Heart left ventricle (tissue), 16 donors: ENCODE measurements around the gene ARHGAP40. TPM values are rescaled to one million over a fixed set of nuclear protein-coding genes. Genes with fewer than 3 reads are reported as not detected.
A peak's percentile ranks its signal among the peaks of the same experiment; 100 is the strongest.
"Not testable (repeated sequence)": the region's sequence is repeated elsewhere in the genome, so short reads cannot be mapped to it uniquely, and the experiment has no call there.

ENCODE experiments used
- ATAC-seq, 4 donors: fragments of 200-7000 bp; cut with Tn5 transposase; one replicate each; pipeline ENCODE4 v1.9.1; 2020 to 2022; ENCODE audit warnings: moderate library complexity in 4 of 4, mild to moderate bottlenecking in 3 of 4, moderate number of reproducible peaks in 1 of 4
- DNase-seq, 5 donors: peaks; one replicate each; pipeline ENCODE4 v3.0.0-alpha.2; 2020
- H3K27ac ChIP-seq, 12 donors: fragments of 200-600 bp; sonication (generic) in 4 of 12; one replicate each; pipeline versions ENCODE4 v1.5.0 to v1.8.0; 2016 to 2022; ENCODE audit warnings: mild to moderate bottlenecking in 2 of 12
- H3K27me3 ChIP-seq, 9 donors: fragments of 200-600 bp; sonication (generic) in 2 of 9; one replicate each; pipeline versions ENCODE4 v1.5.1 to v1.8.0; 2016 to 2022; ENCODE audit warnings: mild to moderate bottlenecking in 3 of 9
- H3K36me3 ChIP-seq, 9 donors: fragments of 200-600 bp; sonication (generic) in 2 of 9; one replicate each; pipeline versions ENCODE4 v1.5.0 to v1.8.0; 2018 to 2022; ENCODE audit warnings: mild to moderate bottlenecking in 2 of 9
- H3K4me1 ChIP-seq, 12 donors: fragments of 200-600 bp; sonication (generic) in 4 of 12; one replicate each; pipeline versions ENCODE4 v1.5.0 to v1.8.0; 2016 to 2022; ENCODE audit warnings: mild to moderate bottlenecking in 3 of 12
- H3K4me3 ChIP-seq, 12 donors: fragments of 200-600 bp; sonication (generic) in 4 of 12; one replicate each; pipeline versions ENCODE4 v1.5.0 to v1.8.0; 2017 to 2022; ENCODE audit warnings: mild to moderate bottlenecking in 9 of 12, moderate library complexity in 4 of 12
- H3K9me3 ChIP-seq, 12 donors: fragments of 200-600 bp; sonication (generic) in 4 of 12; one replicate each; pipeline versions ENCODE4 v1.5.0 to v1.8.0; 2016 to 2022; ENCODE audit warnings: mild to moderate bottlenecking in 1 of 12
- CTCF ChIP-seq, 12 donors: fragments of 200-600 bp; sonication (generic) in 4 of 12; IDR thresholded peaks; one replicate each; pipeline versions ENCODE4 v1.5.0 to v1.8.0; 2018 to 2022; ENCODE audit warnings: antibody characterized with exemption in 12 of 12, mild to moderate bottlenecking in 5 of 12
- POLR2A ChIP-seq, 2 donors: fragments of 450-650 bp; IDR thresholded peaks; one replicate each; pipeline ENCODE4 v1.6.1; 2017; ENCODE audit warnings: antibody characterized with exemption in 2 of 2, mild to moderate bottlenecking in 2 of 2, moderate library complexity in 2 of 2
- WGBS, 4 donors: extraction: QIAGEN DNeasy Blood & Tissue Kit in 2 of 4; methylation state at CpG; one replicate each; pipeline versions ENCODE4 v1.1.5 to v1.1.7; 2013 to 2018; 5-methylcytosine and 5-hydroxymethylcytosine counted together
- intact Hi-C, 10 donors: fragments of 100-400 bp; cut with DNase I; formaldehyde crosslinking; loops; one replicate each; pipeline versions ENCODE4 v1.11.1 to v1.14.2; 2022
- polyA plus RNA-seq, 2 donors: library from polyadenylated mRNA; stranded (reverse); fragments of 200-250 nt; gene quantifications; one replicate each; pipeline ENCODE4 v1.2.3, GENCODE V29; 2013
- total RNA-seq, 9 donors: library from RNA; depleted of rRNA in 2 of 9; stranded (reverse); fragments of >200 nt in 2 of 9; fragmentation: NEBNext Ultra II Directional in 3 of 9; extraction: Animal tissue kit (Norgen Biotek cat#: 25700) in 3 of 9; gene quantifications; one replicate each; pipeline versions ENCODE4 v1.1.0 to v1.2.4, GENCODE V29; 2016 to 2023
- donor health status: ischemic (EF 13 %, LVEDD 7.1; RV severe dilation, severe dysfunction).
- donor health status: healthy with polysubstance abuse.
- donor health status: DM: no; HTN: yes; CAD: no.
- donor health status: DM: no; HTN: no; CAD: no.
- donor health status: ischemic (EF 25% LVEDD 6.9; RV normal size, moderate dysfunction).
- donor health status: ischemic (EF 25% LVEDD 5.7; RV mildly dilated, moderate dysfunction).
- donor health status: healthy.
- donor health status: DM: yes; HTN: yes; CAD: no.
- donor health status: ischemic (EF 35%, LVEDD 5.7; RV mildly dilated, moderate dysfunction).
- donor health status: nonischemic (EF 11% LVEDD 7.7; RV severe dilation, severe dysfunction).
- donor health status: DM: yes; HTN: yes; CAD: no.
- donor health status: PGD.
- donor health status: ischemic (EF 29% LVEDD 5.4; RV normal size, mild dysfunction).
- donor health status: nonischemic (EF 23%, LVEDD 6.1; RV moderate dilation, normal function).

The ARHGAP40 gene
- total and polyA plus RNA-seq, 11 donors: 0.03 TPM; not detected in 10

DNA sequence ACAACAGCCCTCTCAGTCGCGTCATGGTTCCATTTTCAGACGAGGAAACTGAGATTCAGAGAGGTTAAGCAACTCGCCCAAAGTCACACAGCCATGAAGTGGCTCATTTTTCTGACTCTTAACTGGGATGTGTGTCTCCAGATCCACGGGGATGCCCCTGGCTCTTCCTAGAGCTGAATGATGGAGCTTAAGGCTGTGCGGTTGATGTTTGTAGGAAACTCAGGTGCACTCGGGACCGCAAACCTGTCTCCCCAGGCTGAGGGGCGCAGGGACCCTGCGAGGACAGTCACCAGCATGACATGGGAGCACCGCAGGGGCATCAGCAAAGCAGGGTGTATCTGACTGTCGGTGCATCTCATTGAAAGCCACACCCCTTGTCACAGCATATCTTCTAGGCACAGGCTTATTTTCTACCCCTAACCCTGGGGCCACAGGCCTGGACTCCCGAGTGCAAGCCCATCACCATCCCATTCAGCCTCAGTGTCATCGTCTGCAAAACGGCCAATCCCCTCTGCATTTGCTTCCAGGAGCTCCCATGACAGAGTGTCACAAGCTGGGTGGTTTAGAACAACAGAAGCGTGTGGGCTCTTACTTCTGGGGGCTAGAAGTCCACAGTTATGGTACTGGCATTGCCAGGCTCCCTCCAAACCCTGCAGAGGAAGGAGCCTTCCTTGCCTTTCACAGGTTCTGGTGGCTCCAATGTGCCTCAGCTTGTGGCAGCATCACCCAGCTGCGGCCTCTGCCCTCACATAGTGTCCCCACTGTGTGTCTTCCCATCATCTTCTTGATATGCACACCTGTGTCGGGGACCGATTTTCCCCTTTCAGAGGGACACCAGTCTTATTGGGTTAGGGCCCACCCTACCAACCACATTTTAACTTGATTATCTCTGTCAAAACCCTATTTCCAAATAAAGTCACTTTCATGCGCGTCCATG lies 9.9 kb upstream of the ARHGAP40 start:
- intact Hi-C loops: no loop called here
- ATAC-seq (no peak), DNase-seq (no peak)
- no peak overlapping the region for H3K4me3 ChIP-seq
- TF ChIP-seq POLR2A (IDR thresholded peaks at IDR 0.05): no peak
- TF ChIP-seq CTCF (IDR thresholded peaks at IDR 0.05): no peak
- H3K36me3 ChIP-seq: no peaks in the 10 kb centered on the region
- no peaks in the 10 kb centered on the region for H3K4me1 ChIP-seq
- no peaks in the 10 kb centered on the region for H3K9me3 ChIP-seq
- peaks cover 0 to 9% (median 0%) of the 10 kb centered on the region in 9 donors for H3K27me3 ChIP-seq
- WGBS, 4 donors: 80 to 87% (median 82%) methylated on average over 21 of the region's 21 CpGs
- no peak overlapping the region for H3K27ac ChIP-seq

DNA sequence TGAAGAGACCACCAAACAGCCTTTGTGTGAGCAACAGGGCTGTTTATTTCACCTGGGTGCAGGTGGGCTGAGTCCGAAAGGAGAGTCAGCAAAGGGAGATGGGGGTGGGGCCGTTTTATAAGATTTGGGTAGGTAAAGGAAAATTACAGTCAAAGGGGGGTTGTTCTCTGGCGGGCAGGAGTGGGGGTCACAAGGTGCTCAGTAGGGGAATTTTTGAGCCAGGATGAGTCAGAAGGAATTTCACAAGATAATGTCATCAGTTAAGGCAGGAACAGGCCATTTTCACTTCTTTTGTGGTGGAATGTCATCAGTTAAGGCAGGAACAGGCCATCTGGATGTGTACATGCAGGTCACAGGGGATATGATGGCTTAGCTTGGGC lies 9.2 kb upstream of the ARHGAP40 start:
- H3K4me3 ChIP-seq, intact Hi-C loops, DNase-seq, H3K27ac ChIP-seq, H3K27me3 ChIP-seq, H3K4me1 ChIP-seq, ATAC-seq, H3K9me3 ChIP-seq, H3K36me3 ChIP-seq: not testable (repeated sequence)
- 70 to 77% (median 75%) methylated on average over 3 of the region's 3 CpGs for WGBS, 4 donors

DNA sequence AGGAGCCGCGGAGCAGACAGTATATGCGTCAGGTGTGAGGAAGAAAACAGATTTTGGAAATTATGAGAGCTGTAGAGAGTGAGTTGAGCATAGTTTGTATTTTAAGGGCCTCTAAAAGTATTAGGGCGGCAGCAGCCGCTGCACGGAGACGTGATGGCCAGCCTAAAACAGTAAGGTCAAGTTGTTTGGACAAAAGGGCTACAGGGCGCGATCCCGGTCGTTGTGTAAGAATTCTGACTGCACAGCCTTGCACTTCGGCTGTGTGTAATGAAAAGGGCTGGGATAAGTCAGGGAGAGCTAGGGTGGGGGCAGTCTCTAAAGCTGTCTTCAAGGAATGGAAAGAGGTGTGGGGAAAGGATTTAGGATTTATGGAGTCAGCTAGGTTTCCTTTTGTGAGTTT lies 7.3 kb upstream of the ARHGAP40 start:
- WGBS, 4 donors: 85 to 90% (median 89%) methylated on average over 12 of the region's 12 CpGs
- H3K36me3 ChIP-seq, H3K4me1 ChIP-seq, intact Hi-C loops, H3K27ac ChIP-seq, ATAC-seq, DNase-seq, H3K9me3 ChIP-seq, H3K4me3 ChIP-seq, H3K27me3 ChIP-seq: not testable (repeated sequence)

DNA sequence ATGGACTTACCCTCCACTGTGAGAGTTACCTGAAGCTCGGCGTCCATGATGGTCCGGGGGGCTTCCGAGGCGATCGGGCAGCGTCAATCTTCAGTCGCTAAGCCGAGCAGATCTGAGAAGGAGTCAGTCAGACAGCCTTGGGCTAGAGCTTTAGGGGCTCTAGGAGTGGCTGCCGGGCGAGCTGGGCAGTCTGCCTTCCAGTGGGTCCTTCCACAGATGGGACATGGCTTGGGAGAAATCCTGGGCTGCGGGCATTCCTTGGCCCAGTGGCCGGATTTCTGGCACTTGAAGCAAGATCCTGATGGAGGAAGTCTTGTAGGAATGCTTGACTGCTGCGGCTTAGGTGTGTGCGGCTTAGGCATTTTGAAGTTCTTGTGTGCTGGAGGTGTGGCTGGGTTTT lies 5.7 kb upstream of the ARHGAP40 start:
- DNase-seq, H3K9me3 ChIP-seq, ATAC-seq, intact Hi-C loops, H3K36me3 ChIP-seq, H3K27ac ChIP-seq, H3K4me1 ChIP-seq, H3K4me3 ChIP-seq: not testable (repeated sequence)
- WGBS, 4 donors: 91 to 95% (median 92%) methylated on average over 13 to 15 of the region's 15 CpGs
- H3K27me3 ChIP-seq: peaks cover 0 to 16% (median 8%) of the 10 kb centered on the region in 9 donors

GRCh38 chr20:38599410-38599882 lies 2.2 kb upstream of the ARHGAP40 start:
- no peaks in the 10 kb centered on the region for H3K9me3 ChIP-seq
- peaks cover 0 to 11% (median 0%) of the 10 kb centered on the region in 12 donors for H3K4me1 ChIP-seq
- no peak overlapping the region for H3K4me3 ChIP-seq
- peaks cover 6 to 48% (median 17%) of the 10 kb centered on the region in 9 donors for H3K27me3 ChIP-seq
- no peak for TF ChIP-seq CTCF (IDR thresholded peaks at IDR 0.05)
- TF ChIP-seq POLR2A (IDR thresholded peaks at IDR 0.05): no peak
- intact Hi-C loops: no loop called here
- H3K27ac ChIP-seq: no peak overlapping the region
- WGBS, 4 donors: 18 to 29% (median 21%) methylated on average over 9 of the region's 9 CpGs
- peak; percentile 55 to 82 (median 81) for DNase-seq
- H3K36me3 ChIP-seq: no peaks in the 10 kb centered on the region
- ATAC-seq: peak; percentile 90 to 94 (median 91)
